Fibroblast of skin of back (primary cell): ENCODE results near the gene SCFD2. TPM values are rescaled to one million over a fixed set of nuclear protein-coding genes. Genes with fewer than 3 reads are reported as not detected.
A peak's percentile ranks its signal among the peaks of the same experiment; 100 is the strongest.
"Not testable (repeated sequence)": the region's sequence is repeated elsewhere in the genome, so short reads cannot be mapped to it uniquely, and the experiment has no call there.

ENCODE experiments used
- DNase-seq: peaks from one replicate; pipeline ENCODE4 v3.0.0-alpha.2; 2013
- polyA plus RNA-seq, 2 experiments: library from polyadenylated mRNA; unstranded; fragments of 120-200 nt; gene quantifications; one replicate each; pipeline ENCODE4 v1.2.1, GENCODE V29; 2013; ENCODE audit not compliant: insufficient read length in 2 of 2

Gene SCFD2
- polyA plus RNA-seq (2013, experiment 1 of 2; ENCODE audit: insufficient read length): 11.3 TPM
- 10.1 TPM for polyA plus RNA-seq (2013, experiment 2 of 2; ENCODE audit: insufficient read length)

- peak; percentile 99 for DNase-seq
These were observed at the start of gene SCFD2 for GRCh38 chr4:53365486-53366300. Gene SCFD2, minus strand, starts transcription at chr4:53366061.

- DNase-seq: not testable (repeated sequence)
These were observed 43.6 kb upstream of the SCFD2 start for GRCh38 chr4:53409479-53409878.

DNA sequence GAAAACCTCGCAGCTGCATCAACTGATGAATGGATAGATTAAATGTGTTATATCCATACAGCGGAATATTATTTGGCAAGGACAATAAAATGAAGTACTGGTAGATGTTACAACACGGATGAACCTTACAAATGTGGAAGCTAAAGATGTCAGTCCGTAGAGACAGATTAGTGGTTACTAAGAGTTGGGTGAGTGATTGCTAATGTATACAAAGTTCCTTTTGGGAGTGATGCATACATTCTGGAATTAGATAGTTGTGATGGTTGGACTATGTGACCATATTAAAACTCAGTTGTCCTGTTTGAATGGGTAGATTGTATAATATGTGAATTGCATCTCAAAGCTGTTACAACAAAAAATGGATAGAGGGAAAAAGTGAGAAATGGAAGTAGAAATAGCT, 14.4 kb upstream of the SCFD2 start:
- DNase-seq: peak; percentile 22

- DNase-seq: no peak
These were observed 12.3 kb upstream of the SCFD2 start for GRCh38 chr4:53378171-53378482.

DNA sequence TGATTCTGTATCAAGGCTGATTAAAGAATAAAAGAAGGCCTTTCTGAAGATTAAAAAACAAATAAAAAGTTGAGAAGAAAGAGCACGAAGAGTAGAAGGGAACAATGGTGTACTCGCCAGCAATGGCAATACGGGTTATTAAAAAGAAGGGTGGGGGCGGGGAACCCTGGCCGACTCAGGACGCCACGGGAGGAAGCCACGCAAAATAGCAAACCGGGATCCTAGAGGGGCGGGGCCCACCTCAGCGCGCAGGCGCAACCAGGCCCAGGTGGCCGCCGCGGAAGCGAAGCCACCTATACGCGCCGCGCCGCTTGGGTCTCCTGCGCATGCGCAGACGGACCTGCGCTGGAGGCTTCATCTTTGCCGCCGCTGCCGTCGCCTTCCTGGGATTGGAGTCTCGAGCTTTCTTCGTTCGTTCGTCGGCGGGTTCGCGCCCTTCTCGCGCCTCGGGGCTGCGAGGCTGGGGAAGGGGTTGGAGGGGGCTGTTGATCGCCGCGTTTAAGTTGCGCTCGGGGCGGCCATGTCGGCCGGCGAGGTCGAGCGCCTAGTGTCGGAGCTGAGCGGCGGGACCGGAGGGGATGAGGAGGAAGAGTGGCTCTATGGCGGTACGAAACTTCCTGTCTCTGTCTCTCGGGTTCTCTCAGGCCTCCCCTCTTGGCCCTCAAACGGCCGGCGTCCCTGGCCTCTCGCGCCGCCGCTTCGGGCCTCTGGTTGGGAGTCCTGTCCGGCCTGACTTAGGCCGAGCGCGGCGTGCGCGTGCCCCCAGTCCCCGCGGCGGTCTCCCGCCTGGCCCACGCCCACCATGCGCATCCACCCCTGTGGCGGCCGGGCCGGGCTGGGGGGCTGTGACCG, 11.7 kb upstream of the SCFD2 start, which contains the start of gene FIP1L1:
Gene FIP1L1, plus strand, starts transcription at position 323 of the 852 bp plus-strand sequence. Its CDS starts 198 bp downstream, at position 521.
- DNase-seq: peak; percentile 84

DNA sequence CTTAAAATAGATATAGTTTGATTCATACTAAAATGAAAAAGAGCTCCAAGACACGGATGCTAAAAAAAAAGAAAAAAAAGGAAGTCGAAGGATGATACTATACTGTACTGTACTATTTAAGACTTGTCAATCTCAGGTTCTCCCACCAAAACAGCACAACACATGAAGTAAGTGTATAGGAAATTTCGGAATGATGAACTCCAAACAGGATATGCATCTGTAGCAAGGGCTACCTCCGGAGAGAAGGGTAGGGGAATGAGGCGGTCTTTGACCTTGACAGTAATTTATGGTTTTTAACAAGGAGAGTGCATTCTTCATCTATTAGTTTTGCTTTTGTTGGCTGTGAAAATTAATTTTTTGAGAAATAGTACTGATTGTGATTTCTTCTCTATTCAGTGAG, 11.0 kb upstream of the SCFD2 start:
- DNase-seq: no peak

DNA sequence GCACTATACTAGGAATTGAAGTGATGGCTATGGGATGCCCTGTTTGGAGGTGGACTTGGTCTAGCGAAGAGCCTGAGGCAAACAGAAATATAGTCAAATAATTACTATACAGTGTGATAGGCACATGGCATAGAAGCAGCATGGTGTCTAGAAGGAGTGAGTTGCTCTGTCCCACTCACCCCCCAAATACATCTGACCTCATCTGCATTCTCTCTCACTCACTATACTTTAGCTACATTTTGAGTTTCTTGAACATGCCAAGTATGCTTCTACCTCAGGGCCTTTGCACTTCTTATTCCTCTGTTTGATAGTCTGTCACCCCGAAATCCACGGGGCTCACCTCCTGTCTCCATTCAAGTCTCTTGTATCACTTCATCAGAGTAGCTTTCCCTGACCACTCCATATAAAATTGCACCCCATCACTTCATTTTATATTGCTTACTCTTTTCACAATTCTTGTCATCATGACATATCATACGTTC, 9.0 kb upstream of the SCFD2 start:
- DNase-seq: no peak

- DNase-seq: no peak
These were observed 6.1 kb upstream of the SCFD2 start for GRCh38 chr4:53371843-53372521.

DNA sequence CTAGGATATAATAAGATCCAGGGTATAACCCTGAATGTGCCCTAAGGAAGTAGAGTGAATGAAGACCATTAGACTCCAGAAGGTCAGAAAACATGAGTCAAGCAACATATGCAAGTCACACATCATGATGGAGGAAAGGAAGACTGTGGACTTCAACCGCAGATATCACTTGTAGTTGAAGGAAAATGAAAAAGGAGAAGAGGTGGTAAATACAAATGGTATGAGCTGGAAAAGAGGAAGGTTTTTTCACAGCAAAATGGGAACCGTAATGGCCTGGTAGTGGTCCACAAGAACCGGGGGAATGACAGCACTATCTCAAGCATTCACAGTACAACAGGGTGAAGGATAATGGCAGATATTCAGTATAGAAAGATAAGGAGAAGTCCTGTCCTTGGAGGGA, 5.2 kb upstream of the SCFD2 start:
- no peak for DNase-seq

DNA sequence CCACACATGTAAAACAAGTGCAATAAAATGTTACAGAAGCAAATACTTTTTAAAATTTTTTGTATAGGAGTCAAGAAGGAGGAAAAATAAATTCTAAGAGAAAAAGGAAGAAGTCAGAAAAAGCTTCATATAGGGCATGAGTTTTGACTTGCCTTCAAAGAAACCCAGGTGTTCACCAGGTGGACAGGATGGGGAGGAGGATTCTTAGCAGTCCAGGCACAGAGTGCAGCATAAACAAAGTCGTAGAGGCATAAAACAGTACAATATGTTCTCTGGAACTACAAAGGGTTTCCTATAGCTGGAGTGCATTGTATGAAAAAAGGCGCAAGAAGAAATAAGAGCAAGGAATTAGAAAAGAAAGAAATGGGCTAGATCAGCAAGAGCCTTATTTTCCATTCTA, 1.9 kb upstream of the SCFD2 start:
- DNase-seq: no peak

GRCh38 chr4:53366301-53366716, 448 bp upstream of the SCFD2 start:
- DNase-seq: no peak

GRCh38 chr4:53365121-53365485, 758 bp downstream of the SCFD2 start:
- peak; percentile 11 for DNase-seq

DNA sequence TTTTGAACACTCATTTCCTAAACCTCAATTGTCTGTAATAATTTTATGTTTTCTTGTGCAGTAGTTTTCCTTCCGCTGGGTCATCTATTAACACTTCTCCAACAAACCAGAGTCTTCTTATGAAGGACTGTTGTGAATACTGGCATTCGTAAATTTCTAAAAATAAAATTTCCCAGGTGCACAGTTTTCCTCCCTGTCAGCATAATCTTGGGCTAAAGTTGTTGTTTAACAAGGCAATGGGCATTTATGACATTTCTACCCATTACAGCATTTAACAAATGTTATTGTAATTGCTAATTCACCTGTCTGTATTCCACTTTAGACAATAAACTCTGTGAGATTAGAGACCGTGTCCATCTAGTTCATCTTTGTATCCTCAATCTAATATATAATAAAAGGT, 1.2 kb downstream of the SCFD2 start:
- DNase-seq: no peak

GRCh38 chr4:53362093-53362492, 3.8 kb downstream of the SCFD2 start:
- DNase-seq: no peak

DNA sequence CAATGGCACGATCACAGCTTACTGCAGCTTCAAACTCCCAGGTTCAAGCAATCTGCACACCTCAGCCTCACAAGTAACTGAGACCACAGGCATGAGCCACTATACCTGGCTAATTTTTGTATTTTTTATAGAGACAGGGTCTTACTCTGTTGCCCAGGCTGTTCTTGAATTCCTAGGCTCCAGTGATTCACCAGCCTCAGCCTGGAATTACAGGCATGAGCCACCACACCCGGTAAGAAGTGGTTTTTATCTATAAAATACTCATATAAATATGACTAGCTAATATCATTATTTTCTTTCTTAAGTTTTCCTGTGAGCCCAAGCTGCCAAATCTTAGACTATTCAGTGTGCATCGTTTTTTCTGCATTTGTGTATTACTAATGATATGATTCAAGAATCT, 4.4 kb downstream of the SCFD2 start:
- peak; percentile 59 for DNase-seq

DNA sequence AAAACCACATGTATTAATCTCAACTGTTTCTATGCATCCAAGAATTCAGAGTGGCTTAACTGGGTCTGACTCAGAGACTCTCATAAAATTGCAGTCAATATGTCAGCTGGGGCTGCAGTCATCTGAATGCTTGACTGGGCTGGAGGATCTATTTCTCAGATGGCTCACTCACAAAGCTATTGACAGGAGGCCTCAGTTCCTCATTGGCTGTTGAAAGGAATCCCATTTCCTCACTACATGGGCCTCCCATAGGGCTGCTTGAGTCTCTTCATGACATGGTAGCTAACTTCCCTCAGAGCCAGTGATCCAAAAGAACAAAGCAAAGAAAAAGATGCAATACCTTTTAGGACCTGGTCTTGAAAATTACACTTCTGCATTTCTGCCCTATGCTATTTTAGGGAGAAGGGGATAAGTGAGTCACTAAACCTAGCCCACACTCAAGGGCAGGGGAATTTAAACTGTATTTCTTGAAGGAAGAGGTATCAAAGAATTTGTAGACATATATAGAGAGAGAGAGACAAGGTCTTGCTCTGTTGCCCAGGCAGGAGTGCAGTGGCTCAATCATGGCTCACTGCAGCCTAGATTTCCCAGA, 9.8 kb downstream of the SCFD2 start:
- DNase-seq: no peak

DNA sequence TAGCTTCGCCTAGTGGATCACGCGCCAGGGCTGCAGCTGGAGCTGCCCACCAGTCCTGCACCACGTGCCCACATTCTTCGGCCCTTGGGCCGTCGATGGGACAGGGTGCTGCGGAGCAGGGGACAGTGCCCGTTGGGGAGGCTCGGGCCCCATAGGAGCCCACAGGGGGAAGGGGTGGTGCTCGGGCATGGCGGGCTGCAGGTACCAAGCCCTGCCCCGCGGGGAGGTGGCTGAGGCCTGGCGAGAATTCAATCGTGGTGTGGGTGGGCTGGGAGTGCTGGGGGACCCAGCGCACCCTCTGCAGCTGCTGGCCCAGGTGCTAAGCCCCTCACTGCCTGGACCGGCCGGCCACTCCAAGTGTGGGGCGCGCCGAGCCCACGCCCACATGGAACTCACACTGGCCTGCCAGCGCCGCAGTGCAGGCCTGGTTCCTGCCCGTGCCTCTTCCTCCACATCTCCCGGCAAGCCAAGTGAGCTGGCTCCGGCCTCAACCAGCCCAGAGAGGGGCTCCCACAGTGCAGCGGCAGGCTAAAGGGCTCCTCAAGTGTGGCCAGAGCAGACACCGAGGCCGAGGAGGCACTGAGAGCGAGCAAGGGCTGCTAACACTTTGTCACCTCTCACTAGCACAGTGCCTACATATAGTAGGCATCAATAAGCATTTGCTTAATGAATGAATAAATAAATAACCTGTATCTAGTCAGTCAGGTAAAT, 11.7 kb downstream of the SCFD2 start:
- no peak for DNase-seq

- DNase-seq: no peak
These were observed 16.8 kb downstream of the SCFD2 start for GRCh38 chr4:53349091-53349491.

- no peak for DNase-seq
These were observed 17.8 kb downstream of the SCFD2 start for GRCh38 chr4:53348046-53348445.

DNA sequence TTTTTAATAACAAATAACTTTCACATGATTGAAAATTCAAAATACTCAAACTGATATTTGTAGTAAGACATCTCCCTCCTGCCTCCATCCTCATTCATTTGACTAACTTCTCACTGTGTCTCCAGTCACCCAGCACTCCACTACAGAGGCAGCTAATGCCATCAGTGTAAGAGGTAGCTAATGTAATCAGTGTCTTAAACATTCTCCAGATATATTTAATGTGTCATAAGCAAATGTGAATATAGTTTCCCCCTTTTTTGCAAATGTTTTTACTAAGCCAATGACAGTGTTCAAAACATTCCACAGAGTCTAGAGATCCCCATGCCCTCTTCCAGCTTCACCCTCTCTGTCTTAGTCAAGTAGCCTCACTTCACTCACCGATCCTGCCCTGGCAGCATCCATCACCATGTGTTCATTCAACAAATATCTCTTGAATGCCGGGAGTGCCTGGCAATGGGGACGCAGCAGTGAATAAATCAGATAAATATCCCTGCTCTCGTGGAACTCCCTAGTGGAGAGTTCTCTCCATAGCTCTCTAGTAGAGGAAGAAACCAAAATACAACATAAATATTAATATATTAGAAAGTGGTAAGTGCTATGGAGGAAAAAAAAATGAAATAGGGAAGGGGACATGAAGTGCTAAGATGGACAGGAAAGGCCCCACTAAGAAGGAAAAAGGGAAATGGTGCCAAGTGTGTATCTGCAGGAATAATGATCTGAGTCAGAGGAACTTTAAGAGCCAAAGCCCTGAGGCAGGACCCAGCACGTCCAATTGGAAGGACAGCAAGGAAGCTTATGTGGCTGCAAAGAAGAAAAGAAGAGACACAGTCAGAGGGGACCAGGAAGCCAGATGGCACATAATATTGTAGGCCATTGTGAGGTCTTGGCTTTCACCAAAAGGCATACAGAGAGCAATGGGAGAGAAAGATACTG, 18.7 kb downstream of the SCFD2 start:
- DNase-seq: peak; percentile 78

GRCh38 chr4:53346392-53346791, 19.5 kb downstream of the SCFD2 start:
- DNase-seq: not testable (repeated sequence)
